AG09309 (cell line): Measurements from ENCODE around the gene MAB21L4.
A peak's percentile ranks its signal among the peaks of the same experiment; 100 is the strongest.
"Not testable (repeated sequence)": the region's sequence is repeated elsewhere in the genome, so short reads cannot be mapped to it uniquely, and the experiment has no call there.

ENCODE experiments used
- DNase-seq: peaks from one replicate; pipeline ENCODE4 v3.0.0-alpha.2; 2010; ENCODE audit warnings: low read depth
- H3K4me3 ChIP-seq: 2 replicates; pipeline ENCODE4 v1.5.1; 2011; ENCODE audit warnings: mild to moderate bottlenecking, low read depth, low read length, moderate library complexity; ENCODE audit not compliant: control insufficient read depth
- TF ChIP-seq, protein P1 (sequence below): IDR thresholded peaks from 2 replicates; pipeline ENCODE4 v1.5.1; 2011; ENCODE audit warnings: mild to moderate bottlenecking, low read depth, low read length, inconsistent platforms; ENCODE audit not compliant: insufficient read depth, control insufficient read depth; ENCODE audit errors: missing control alignments

The MAB21L4 gene

GRCh38 chr2:240847817-240848216 lies 48.1 kb downstream of the MAB21L4 start:
- TF ChIP-seq, protein P1, sequence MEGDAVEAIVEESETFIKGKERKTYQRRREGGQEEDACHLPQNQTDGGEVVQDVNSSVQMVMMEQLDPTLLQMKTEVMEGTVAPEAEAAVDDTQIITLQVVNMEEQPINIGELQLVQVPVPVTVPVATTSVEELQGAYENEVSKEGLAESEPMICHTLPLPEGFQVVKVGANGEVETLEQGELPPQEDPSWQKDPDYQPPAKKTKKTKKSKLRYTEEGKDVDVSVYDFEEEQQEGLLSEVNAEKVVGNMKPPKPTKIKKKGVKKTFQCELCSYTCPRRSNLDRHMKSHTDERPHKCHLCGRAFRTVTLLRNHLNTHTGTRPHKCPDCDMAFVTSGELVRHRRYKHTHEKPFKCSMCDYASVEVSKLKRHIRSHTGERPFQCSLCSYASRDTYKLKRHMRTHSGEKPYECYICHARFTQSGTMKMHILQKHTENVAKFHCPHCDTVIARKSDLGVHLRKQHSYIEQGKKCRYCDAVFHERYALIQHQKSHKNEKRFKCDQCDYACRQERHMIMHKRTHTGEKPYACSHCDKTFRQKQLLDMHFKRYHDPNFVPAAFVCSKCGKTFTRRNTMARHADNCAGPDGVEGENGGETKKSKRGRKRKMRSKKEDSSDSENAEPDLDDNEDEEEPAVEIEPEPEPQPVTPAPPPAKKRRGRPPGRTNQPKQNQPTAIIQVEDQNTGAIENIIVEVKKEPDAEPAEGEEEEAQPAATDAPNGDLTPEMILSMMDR, result no peak
- no peak for DNase-seq
- H3K4me3 ChIP-seq, result no peak overlapping the region

DNA sequence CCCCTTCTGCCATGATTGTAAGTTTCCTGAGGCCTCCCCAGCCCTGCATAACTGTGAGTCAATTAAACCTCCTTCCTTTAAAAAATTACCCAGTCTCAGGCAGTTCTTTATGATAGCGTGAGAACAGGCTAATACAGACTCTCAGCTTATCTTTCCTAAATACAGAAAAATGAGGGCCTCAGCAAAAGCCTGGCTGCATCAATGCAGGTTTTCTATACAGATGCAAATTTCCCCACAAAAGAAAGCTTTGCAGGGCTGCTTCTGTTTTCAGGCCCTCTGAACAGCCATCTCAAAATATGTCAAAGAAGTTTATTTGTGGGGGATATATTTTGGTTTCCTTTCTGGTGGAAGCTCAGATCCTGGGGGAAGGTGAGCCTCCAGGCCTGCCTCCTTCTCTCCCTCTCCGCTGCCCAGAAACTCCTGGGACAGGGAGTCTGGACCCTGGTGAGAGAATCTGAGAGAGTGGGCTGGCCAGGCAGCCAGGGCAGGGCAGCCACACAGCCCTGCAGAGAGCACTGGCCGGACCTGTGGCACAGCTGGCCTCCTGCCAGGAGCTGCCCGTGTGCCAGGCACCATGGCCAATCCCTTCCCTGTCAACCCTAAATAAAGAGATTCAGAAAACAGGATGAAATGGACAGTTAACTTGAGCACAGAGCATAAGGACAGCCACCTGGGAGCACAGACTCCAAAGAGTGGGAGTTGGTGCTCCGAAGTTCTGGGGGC lies 48.9 kb downstream of the MAB21L4 start:
- no peak for DNase-seq
- H3K4me3 ChIP-seq, result no peak overlapping the region
- TF ChIP-seq, protein P1, result no peak

DNA sequence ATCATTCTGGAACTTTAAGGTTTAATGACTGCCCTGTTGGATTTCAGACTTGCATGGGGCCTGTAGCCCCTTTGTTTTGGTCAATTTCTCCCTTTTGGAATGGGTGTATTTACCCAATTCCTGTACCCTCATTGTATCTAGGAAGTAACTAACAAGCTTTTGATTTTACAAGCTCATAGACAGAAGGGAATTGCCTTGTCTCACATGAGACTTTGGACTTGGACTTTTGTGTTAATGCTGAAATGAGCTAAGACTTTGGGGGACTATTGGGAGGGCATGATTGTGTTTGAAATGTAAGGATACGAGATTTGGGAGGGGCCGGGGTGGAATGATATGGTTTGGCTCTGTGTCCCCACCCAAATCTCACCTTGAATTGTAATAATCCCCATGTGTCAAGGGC lies 49.6 kb downstream of the MAB21L4 start:
- not testable (repeated sequence) for DNase-seq, H3K4me3 ChIP-seq

- no peak overlapping the region for H3K4me3 ChIP-seq
- DNase-seq, result no peak
Observed at GRCh38 chr2:240840435-240841060, 55.4 kb downstream of the MAB21L4 start.

DNA sequence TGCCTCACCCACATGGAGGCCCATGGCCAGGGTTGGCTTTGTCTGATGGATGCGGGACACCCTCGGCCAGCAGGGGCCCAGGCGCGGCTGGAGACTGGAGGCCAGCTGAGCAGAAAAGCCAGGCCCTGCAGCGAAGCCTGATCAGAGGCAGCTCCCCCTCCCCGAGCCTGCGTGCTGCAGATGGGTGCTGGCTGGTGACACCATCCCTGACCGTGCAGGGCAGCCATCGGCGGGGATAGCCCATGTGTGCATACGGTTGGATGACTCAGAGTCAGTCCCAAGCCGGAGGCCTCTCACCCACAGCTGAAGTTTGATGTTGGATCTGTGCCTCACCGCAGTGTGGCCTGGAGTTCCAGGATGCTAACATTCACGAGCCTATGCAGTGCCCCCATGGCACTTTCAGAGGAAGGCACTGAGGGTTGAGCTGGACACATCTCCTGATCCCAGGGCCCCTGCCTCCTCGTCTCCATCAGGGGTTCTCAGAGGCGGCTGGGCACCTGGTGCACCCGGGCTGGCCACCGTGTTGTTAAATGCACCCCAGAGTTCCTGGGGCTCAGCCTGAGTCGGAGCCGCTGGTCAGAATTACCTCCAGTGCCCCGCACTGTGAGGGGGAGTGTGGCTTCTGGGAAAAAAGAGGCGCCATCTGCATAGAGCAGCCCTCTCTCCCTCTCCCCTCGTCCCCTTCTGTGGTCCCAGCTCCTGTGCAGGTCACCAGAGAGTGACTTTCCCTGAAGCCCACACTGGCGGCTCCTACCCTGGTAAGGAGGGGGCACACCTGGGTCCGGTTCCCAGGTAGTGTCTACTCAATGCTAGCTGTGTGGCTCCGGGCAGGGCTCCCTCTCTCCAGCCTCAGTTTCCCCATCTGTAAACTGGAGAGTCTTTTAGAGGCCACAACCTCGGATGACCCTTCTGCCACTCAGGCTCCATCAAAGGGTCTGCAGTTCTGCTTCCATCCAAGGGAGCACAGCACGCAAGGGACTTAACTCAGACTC lies 56.5 kb downstream of the MAB21L4 start:
- DNase-seq, result no peak
- H3K4me3 ChIP-seq, result no peak overlapping the region
- TF ChIP-seq, protein P1, result no peak

More at GRCh38 chr2:240840435-240841060, 55.4 kb downstream of the MAB21L4 start:
- TF ChIP-seq, protein P1, result peak; percentile 78

DNA sequence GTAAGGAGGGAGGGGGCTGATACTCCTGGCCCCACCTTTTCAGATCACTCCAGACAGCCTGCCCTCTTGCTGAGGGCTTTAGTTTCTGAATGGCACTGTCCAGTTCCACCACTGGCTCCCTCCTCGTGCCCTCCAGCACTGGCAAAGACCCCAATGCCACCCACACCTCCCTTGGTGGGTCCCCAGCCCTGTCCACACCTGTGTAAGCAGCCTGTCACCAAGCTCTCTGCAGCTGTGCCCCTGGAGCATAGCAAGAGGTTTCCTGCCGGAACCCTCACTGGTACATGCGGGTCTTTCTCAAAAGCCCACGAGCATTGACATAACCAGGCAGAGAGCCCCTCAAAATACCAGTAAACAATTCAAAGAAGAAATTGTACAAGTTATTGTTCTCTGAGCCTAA lies 58.3 kb downstream of the MAB21L4 start:
- no peak for DNase-seq
- no peak overlapping the region for H3K4me3 ChIP-seq
- TF ChIP-seq, protein P1, result no peak
